PC-3 (cell line): Measurements from ENCODE around the gene RGS9BP.

ENCODE experiments used
- EZH2 ChIP-seq: fragments of 300-600 bp; sonication (generic); IDR thresholded peaks from one replicate; pipeline ENCODE4 v1.6.1; 2017; ENCODE audit warnings: antibody characterized with exemption, mild to moderate bottlenecking, low read length; ENCODE audit not compliant: unreplicated experiment
- EZH2phosphoT487 ChIP-seq: fragments of 300-600 bp; sonication (generic); IDR thresholded peaks from 2 replicates; pipeline ENCODE4 v1.6.1; 2018; ENCODE audit warnings: mild to moderate bottlenecking, antibody characterized with exemption, low read length, borderline replicate concordance
- TF ChIP-seq, protein P1 (sequence below): fragments of 300-600 bp; sonication (generic); conservative IDR thresholded peaks from 2 replicates; pipeline ENCODE4 v1.5.1; 2017; ENCODE audit warnings: antibody characterized with exemption, low read depth, mild to moderate bottlenecking, low read length

GRCh38 chr19:32666084-32666483, 9.6 kb upstream of the RGS9BP start:
- TF ChIP-seq, protein P1, sequence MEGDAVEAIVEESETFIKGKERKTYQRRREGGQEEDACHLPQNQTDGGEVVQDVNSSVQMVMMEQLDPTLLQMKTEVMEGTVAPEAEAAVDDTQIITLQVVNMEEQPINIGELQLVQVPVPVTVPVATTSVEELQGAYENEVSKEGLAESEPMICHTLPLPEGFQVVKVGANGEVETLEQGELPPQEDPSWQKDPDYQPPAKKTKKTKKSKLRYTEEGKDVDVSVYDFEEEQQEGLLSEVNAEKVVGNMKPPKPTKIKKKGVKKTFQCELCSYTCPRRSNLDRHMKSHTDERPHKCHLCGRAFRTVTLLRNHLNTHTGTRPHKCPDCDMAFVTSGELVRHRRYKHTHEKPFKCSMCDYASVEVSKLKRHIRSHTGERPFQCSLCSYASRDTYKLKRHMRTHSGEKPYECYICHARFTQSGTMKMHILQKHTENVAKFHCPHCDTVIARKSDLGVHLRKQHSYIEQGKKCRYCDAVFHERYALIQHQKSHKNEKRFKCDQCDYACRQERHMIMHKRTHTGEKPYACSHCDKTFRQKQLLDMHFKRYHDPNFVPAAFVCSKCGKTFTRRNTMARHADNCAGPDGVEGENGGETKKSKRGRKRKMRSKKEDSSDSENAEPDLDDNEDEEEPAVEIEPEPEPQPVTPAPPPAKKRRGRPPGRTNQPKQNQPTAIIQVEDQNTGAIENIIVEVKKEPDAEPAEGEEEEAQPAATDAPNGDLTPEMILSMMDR, result no peak
- TF ChIP-seq EZH2 (no peak), EZH2phosphoT487 (no peak)
